Thyroid gland (tissue), 4 donors: ENCODE results near the gene LTF.

Experiments used
- CTCF ChIP-seq, 6 experiments: fragments of 200-600 bp in 3 of 6; fragments of 450-650 bp in 3 of 6; sonication (generic) in 3 of 6; IDR thresholded peaks; one replicate each; pipeline ENCODE4 v1.5.1; 2016 to 2019; ENCODE audit warnings: antibody characterized with exemption in 6 of 6, mild to moderate bottlenecking in 2 of 6, inconsistent platforms in 1 of 6, moderate library complexity in 1 of 6
- POLR2A ChIP-seq, 2 donors: fragments of 450-650 bp; IDR thresholded peaks; one replicate each; pipeline ENCODE4 v1.6.1; 2017; ENCODE audit warnings: antibody characterized with exemption in 2 of 2, mild to moderate bottlenecking in 2 of 2, moderate library complexity in 1 of 2

DNA sequence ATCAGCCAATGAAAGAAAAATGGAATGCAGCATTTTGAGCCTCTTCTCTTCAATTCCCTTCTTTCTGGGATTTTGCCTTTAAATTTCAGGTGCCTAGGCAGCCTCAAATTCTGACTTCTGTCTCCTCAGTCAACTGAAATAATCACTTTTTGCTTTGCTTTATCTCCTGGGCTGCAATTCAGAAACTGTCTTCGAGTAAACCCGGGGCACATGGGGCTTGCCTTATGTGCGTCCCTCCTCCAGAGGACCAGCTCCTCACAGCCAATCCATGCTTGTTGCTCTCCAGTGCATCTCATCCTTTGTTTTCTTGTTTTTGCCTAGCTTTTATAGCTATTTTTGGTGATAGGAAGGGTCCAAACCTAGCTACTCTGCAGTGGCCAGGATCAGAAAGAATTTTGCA, 41.8 kb upstream of the LTF start:
- TF ChIP-seq CTCF (IDR thresholded peaks at IDR 0.05) (no peak), POLR2A (IDR thresholded peaks at IDR 0.05) (no peak)
